Neutrophil (primary cell): ENCODE measurements around the gene TNFAIP8L1.
"Not testable (repeated sequence)": the region's sequence is repeated elsewhere in the genome, so short reads cannot be mapped to it uniquely, and the experiment has no call there.

ENCODE experiments used
- H3K27ac ChIP-seq: fragments of 200-600 bp; sonication (generic); 2 replicates; pipeline ENCODE4 v1.5.1; 2016; ENCODE audit warnings: mild to moderate bottlenecking, moderate library complexity
- H3K27me3 ChIP-seq: fragments of 200-600 bp; sonication (generic); 2 replicates; pipeline ENCODE4 v1.6.0; 2016; ENCODE audit warnings: mild to moderate bottlenecking
- H3K36me3 ChIP-seq: fragments of 200-600 bp; sonication (generic); 2 replicates; pipeline ENCODE4 v1.5.1; 2017
- H3K4me1 ChIP-seq, 2 experiments: fragments of 200-600 bp in 1 of 2; sonication (generic) in 1 of 2; 1 replicate in 1 of 2; 2 replicates in 1 of 2; pipeline versions ENCODE4 v1.5.1 to v1.6.1; 2013 to 2016; ENCODE audit warnings: low read depth in 1 of 2, low read length in 1 of 2, mild to moderate bottlenecking in 1 of 2, moderate library complexity in 1 of 2; ENCODE audit not compliant: control insufficient read depth in 1 of 2, insufficient read depth in 1 of 2
- H3K4me3 ChIP-seq, 2 experiments: fragments of 200-600 bp in 1 of 2; sonication (generic) in 1 of 2; 1 replicate in 1 of 2; 2 replicates in 1 of 2; pipeline ENCODE4 v1.5.1; 2013 to 2016; ENCODE audit warnings: low read depth in 1 of 2, low read length in 1 of 2, mild to moderate bottlenecking in 1 of 2, moderate library complexity in 1 of 2
- H3K9me3 ChIP-seq: fragments of 200-600 bp; sonication (generic); 2 replicates; pipeline ENCODE4 v1.5.1; 2016
- TF ChIP-seq, protein P1 (sequence below): fragments of 200-600 bp; sonication (generic); IDR thresholded peaks from 2 replicates; pipeline ENCODE4 v1.5.1; 2016; ENCODE audit warnings: antibody characterized with exemption

Gene TNFAIP8L1

DNA sequence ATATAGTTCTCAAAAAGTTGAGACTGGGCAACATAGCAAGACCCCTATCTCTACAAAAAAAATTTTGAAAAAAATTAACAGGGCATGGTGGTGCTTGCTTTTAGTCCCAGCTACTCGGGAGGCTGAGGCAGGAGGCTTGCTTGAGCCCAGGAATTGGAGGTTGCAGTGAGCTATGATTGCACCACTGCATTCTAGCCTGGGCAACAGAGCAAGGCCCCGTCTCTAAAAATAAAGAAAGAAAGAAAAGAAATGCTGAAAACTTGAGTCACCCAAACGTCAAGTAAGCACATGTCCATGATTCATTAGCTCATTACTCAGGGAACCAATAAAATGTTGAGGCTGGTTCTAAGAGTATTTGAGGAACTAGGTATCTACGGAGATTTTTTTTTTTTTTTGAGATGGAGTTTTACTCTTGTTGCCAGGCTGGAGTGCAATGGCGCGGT is 45.9 kb upstream of the TNFAIP8L1 start:
- H3K36me3 ChIP-seq, result no peaks in the 10 kb centered on the region
- H3K4me1 ChIP-seq, result peaks cover 3 to 4% of the 10 kb centered on the region in 2 experiments
- peaks cover 90% of the 10 kb centered on the region for H3K27me3 ChIP-seq
- no peak overlapping the region for H3K27ac ChIP-seq
- H3K9me3 ChIP-seq, result no peaks in the 10 kb centered on the region
- TF ChIP-seq, protein P1, sequence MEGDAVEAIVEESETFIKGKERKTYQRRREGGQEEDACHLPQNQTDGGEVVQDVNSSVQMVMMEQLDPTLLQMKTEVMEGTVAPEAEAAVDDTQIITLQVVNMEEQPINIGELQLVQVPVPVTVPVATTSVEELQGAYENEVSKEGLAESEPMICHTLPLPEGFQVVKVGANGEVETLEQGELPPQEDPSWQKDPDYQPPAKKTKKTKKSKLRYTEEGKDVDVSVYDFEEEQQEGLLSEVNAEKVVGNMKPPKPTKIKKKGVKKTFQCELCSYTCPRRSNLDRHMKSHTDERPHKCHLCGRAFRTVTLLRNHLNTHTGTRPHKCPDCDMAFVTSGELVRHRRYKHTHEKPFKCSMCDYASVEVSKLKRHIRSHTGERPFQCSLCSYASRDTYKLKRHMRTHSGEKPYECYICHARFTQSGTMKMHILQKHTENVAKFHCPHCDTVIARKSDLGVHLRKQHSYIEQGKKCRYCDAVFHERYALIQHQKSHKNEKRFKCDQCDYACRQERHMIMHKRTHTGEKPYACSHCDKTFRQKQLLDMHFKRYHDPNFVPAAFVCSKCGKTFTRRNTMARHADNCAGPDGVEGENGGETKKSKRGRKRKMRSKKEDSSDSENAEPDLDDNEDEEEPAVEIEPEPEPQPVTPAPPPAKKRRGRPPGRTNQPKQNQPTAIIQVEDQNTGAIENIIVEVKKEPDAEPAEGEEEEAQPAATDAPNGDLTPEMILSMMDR, result no peak
- no peak overlapping the region for H3K4me3 ChIP-seq

DNA sequence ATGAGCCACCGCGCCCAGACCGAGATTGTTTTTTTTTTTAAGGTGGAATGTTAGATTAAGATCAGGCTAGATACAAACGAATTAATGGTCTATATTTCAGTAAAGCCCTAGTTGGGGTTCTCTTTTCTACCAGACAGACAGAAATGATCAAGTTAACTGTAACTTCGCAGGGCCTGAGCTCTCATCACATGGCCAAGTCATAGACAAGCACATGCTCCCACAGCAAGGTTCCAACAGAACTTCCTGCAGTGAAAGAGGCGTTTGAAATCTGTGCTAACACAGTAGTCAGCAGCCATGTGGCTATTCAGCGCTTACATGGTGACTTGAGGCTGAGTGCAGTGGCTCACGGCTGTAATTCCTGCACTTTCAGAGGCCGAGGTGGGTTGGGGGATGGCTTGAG is 45.1 kb upstream of the TNFAIP8L1 start:
- no peak overlapping the region for H3K4me3 ChIP-seq
- no peaks in the 10 kb centered on the region for H3K36me3 ChIP-seq
- no peaks in the 10 kb centered on the region for H3K9me3 ChIP-seq
- no peak overlapping the region for H3K27ac ChIP-seq
- H3K4me1 ChIP-seq, result peaks cover 3 to 8% of the 10 kb centered on the region in 2 experiments
- TF ChIP-seq, protein P1, result no peak
- H3K27me3 ChIP-seq, result peaks cover 97% of the 10 kb centered on the region

GRCh38 chr19:4595158-4595557 is 44.2 kb upstream of the TNFAIP8L1 start:
- not testable (repeated sequence) for H3K9me3 ChIP-seq, H3K4me3 ChIP-seq, H3K27ac ChIP-seq, H3K36me3 ChIP-seq, H3K4me1 ChIP-seq
- peaks cover 100% of the 10 kb centered on the region for H3K27me3 ChIP-seq

GRCh38 chr19:4596033-4596904 is 43.0 kb upstream of the TNFAIP8L1 start:
- no peaks in the 10 kb centered on the region for H3K36me3 ChIP-seq
- H3K27ac ChIP-seq, result no peak overlapping the region
- TF ChIP-seq, protein P1, result no peak
- peaks cover 100% of the 10 kb centered on the region for H3K27me3 ChIP-seq
- H3K9me3 ChIP-seq, result no peaks in the 10 kb centered on the region
- H3K4me1 ChIP-seq, result peaks cover 3 to 8% of the 10 kb centered on the region in 2 experiments
- no peak overlapping the region for H3K4me3 ChIP-seq

- Histone ChIP-seq H3K4me3 (no peak overlapping the region), H3K27ac (no peak overlapping the region), H3K36me3 (no peaks in the 10 kb centered on the region), H3K27me3 (peaks cover 99% of the 10 kb centered on the region), H3K4me1 (peaks cover 3 to 8% of the 10 kb centered on the region in 2 experiments), H3K9me3 (no peaks in the 10 kb centered on the region)
- TF ChIP-seq, protein P1, result no peak
These were observed 41.9 kb upstream of the TNFAIP8L1 start for GRCh38 chr19:4597278-4597974.
